Endothelial cell of umbilical vein (primary cell): ENCODE data around the gene ALG2. TPM values are rescaled to one million over a fixed set of nuclear protein-coding genes. Genes with fewer than 3 reads are reported as not detected.

ENCODE experiments used
- BruUV-seq: library from RNA; stranded (reverse); fragments of 400-500 nt; replicated peaks from 2 replicates; lab custom pipeline; 2021; lab: Mats Ljungman, UMichigan
- CTCF ChIA-PET: fragments of 300-600, 350-600 bp; sonication (Branson Sonifier 250); formaldehyde crosslinking; loops from one replicate; lab custom pipeline; 2021; ENCODE audit warnings: antibody characterized with exemption, inconsistent platforms; lab: Charles Lee
- POLR2A ChIA-PET: fragments of 300-600, 350-600 bp; sonication (Branson Sonifier 250); formaldehyde crosslinking; loops from one replicate; lab custom pipeline; 2021; ENCODE audit warnings: antibody characterized with exemption, inconsistent platforms; lab: Charles Lee
- DNase-seq: peaks from one replicate; pipeline ENCODE4 v3.0.0-alpha.2; 2011; ENCODE audit warnings: low read depth, low spot score
- FAIRE-seq: peaks from 2 replicates; lab custom pipeline; 2011; peaks lifted over from hg19 to GRCh38; lab: Jason Lieb, UNC
- H2AFZ ChIP-seq: 2 replicates; pipeline ENCODE4 v1.6.0; 2012; ENCODE audit warnings: low read depth, low read length, control low read depth, inconsistent platforms
- H3K27ac ChIP-seq: 2 replicates; pipeline ENCODE4 v1.5.1; 2011; ENCODE audit warnings: low read depth, mild to moderate bottlenecking, control low read depth, low read length, moderate library complexity; ENCODE audit not compliant: insufficient read depth
- H3K27me3 ChIP-seq, 2 experiments: 2 replicates each; pipeline versions ENCODE4 v1.6.0 to v1.6.1; 2011; ENCODE audit warnings: low read length in 2 of 2, mixed read lengths in 1 of 2; ENCODE audit not compliant: control insufficient read depth in 2 of 2, insufficient read depth in 2 of 2
- H3K36me3 ChIP-seq, 2 experiments: 2 replicates in 1 of 2; 3 replicates in 1 of 2; pipeline ENCODE4 v1.5.1; 2011; ENCODE audit warnings: low read length in 2 of 2, mild to moderate bottlenecking in 1 of 2, moderate library complexity in 1 of 2; ENCODE audit not compliant: control insufficient read depth in 2 of 2, insufficient read depth in 2 of 2; ENCODE audit errors: extremely low read depth in 1 of 2
- H3K4me1 ChIP-seq: 3 replicates; pipeline ENCODE4 v1.5.1; 2011; ENCODE audit warnings: mild to moderate bottlenecking, low read length; ENCODE audit not compliant: control insufficient read depth, insufficient read depth; ENCODE audit errors: extremely low read depth
- H3K4me2 ChIP-seq: 2 replicates; pipeline ENCODE4 v1.6.1; 2011; ENCODE audit warnings: low read length, control low read depth, mixed read lengths; ENCODE audit not compliant: insufficient read depth
- H3K4me3 ChIP-seq, 3 experiments: fragments of 200-600 bp in 1 of 3; sonication (generic), shearing (Covaris generic) in 1 of 3; replicated peaks in 1 of 3; 2 replicates each; pipeline ENCODE4 v1.5.1; 2011 to 2016; ENCODE audit warnings: control low read depth in 3 of 3, low read length in 3 of 3, mild to moderate bottlenecking in 2 of 3, inconsistent platforms in 1 of 3, low read depth in 1 of 3, moderate library complexity in 1 of 3; ENCODE audit not compliant: insufficient read depth in 1 of 3
- H3K79me2 ChIP-seq: 2 replicates; pipeline ENCODE4 v1.6.0; 2012; ENCODE audit warnings: low read length, inconsistent platforms; ENCODE audit not compliant: control insufficient read depth, insufficient read depth
- H3K9ac ChIP-seq: replicated peaks from 2 replicates; pipeline ENCODE3; 2011; ENCODE audit warnings: low read length, control low read depth; ENCODE audit not compliant: insufficient read depth; ENCODE audit errors: extremely low read depth
- H3K9me1 ChIP-seq: replicated peaks from 3 replicates; pipeline ENCODE4 v1.6.0; 2011; ENCODE audit warnings: mild to moderate bottlenecking, low read length; ENCODE audit not compliant: control insufficient read depth, insufficient read depth; ENCODE audit errors: extremely low read depth
- H3K9me3 ChIP-seq: replicated peaks from 2 replicates; pipeline ENCODE4 v1.5.1; 2012; ENCODE audit warnings: low read length, inconsistent platforms; ENCODE audit not compliant: control insufficient read depth, insufficient read depth
- H4K20me1 ChIP-seq: replicated peaks from 2 replicates; pipeline ENCODE3; 2011; ENCODE audit warnings: mild to moderate bottlenecking, low read length; ENCODE audit not compliant: control insufficient read depth, insufficient read depth; ENCODE audit errors: extremely low read depth
- CTCF ChIP-seq, 2 donors: IDR thresholded peaks; 1 replicate in 1 of 2; 2 replicates in 1 of 2; pipeline ENCODE4 v1.5.1; 2011; ENCODE audit warnings: low read length in 2 of 2, mild to moderate bottlenecking in 2 of 2, moderate library complexity in 2 of 2, control low read depth in 1 of 2, inconsistent platforms in 1 of 2, low read depth in 1 of 2; ENCODE audit not compliant: insufficient read depth in 1 of 2; ENCODE audit errors: extremely low read depth in 1 of 2
- EZH2 ChIP-seq: IDR thresholded peaks from 2 replicates; pipeline ENCODE4 v1.6.1; 2012; ENCODE audit warnings: borderline replicate concordance, low read depth, mild to moderate bottlenecking, moderate library complexity, low read length, inconsistent platforms; ENCODE audit not compliant: severe bottlenecking
- FOS ChIP-seq: IDR thresholded peaks from 2 replicates; pipeline ENCODE4 v1.6.1; 2011; ENCODE audit warnings: mild to moderate bottlenecking, low read length, moderate library complexity, borderline replicate concordance; ENCODE audit not compliant: insufficient read depth
- GATA2 ChIP-seq: IDR thresholded peaks from 2 replicates; pipeline ENCODE4 v1.7.0; 2011; ENCODE audit warnings: low read depth, mild to moderate bottlenecking, moderate library complexity, mixed read lengths, low read length; ENCODE audit not compliant: insufficient read length, insufficient read depth
- JUN ChIP-seq: IDR thresholded peaks from 2 replicates; pipeline ENCODE4 v1.6.1; 2011; ENCODE audit warnings: borderline replicate concordance, low read depth; ENCODE audit not compliant: insufficient read length, insufficient read depth
- MAX ChIP-seq: IDR thresholded peaks from 2 replicates; pipeline ENCODE4 v1.6.1; 2011; ENCODE audit not compliant: insufficient read depth, insufficient read length
- MYC ChIP-seq: IDR thresholded peaks from one replicate; pipeline ENCODE4 v1.6.1; 2011; ENCODE audit warnings: mild to moderate bottlenecking, low read depth, low read length
- POLR2A ChIP-seq: IDR thresholded peaks from 2 replicates; pipeline ENCODE4 v1.6.1; 2012; ENCODE audit warnings: low read depth, mild to moderate bottlenecking, control low read depth, low read length
- POLR2AphosphoS5 ChIP-seq: IDR thresholded peaks from 2 replicates; pipeline ENCODE4 v1.6.1; 2012; ENCODE audit warnings: low read depth, mild to moderate bottlenecking, control low read depth, low read length, moderate library complexity; ENCODE audit not compliant: insufficient read depth
- dilution Hi-C: fragments of 300-500 bp; cut with MboI; formaldehyde crosslinking; loops from one replicate; pipeline ENCODE4 v1.15.0; 2019; ENCODE audit warnings: low sequenced_read_pairs; ENCODE audit not compliant: extremely low pct_ligation_motif_present
- intact Hi-C: fragments of 100-400 bp; cut with micrococcal nuclease; formaldehyde crosslinking; loops from one replicate; pipeline ENCODE4 v1.10.0; 2022
- polyA plus RNA-seq, 4 experiments: library from polyadenylated mRNA; depleted of rRNA in 3 of 4; stranded (reverse) in 3 of 4; unstranded in 1 of 4; fragments of >200 nt; gene quantifications; 2 replicates each; pipeline versions ENCODE4 v1.2.1 to v1.2.3, GENCODE V29; 2011 to 2012; ENCODE audit warnings: missing spikeins in 1 of 4
- total RNA-seq: library from RNA; stranded (reverse); gene quantifications from 2 replicates; pipeline ENCODE4 v1.2.3, GENCODE V29; 2021

ALG2 gene
- total and polyA plus RNA-seq, 2 donors (not counting 3 experiments of a cell fraction or from before 2014, with no cell fraction given) = 32.4 to 40.7 TPM

- Histone ChIP-seq H3K4me3 (no peak overlapping the region), H3K27me3 (peaks cover 4 to 5% of the 10 kb centered on the region in 2 experiments), H4K20me1 (no peaks in the 10 kb centered on the region), H3K9ac (no peak overlapping the region), H3K36me3 (no peaks in the 10 kb centered on the region), H3K9me3 (no peaks in the 10 kb centered on the region), H3K4me1 (no peaks in the 10 kb centered on the region), H3K27ac (no peak overlapping the region), H3K4me2 (no peak overlapping the region), H2AFZ (no peak overlapping the region), H3K79me2 (no peaks in the 10 kb centered on the region), H3K9me1 (no peaks in the 10 kb centered on the region)
- ChIA-PET POLR2A (interaction anchor here (0.6 kb wide), 1 partner anchor 803 kb away, joined by 3 read pairs; no protein-coding TSS in a partner anchor), CTCF (interaction anchor here (1.0 to 1.9 kb wide), 3 partner anchors 8 to 65 kb away, joined by 4 to 9 read pairs (median 4); no protein-coding TSS in a partner anchor)
- BruUV-seq = no TSS peak
- no peak for FAIRE-seq
- dilution Hi-C loops (no loop called here), intact Hi-C loops (no loop called here)
- TF ChIP-seq FOS = no peak
- TF ChIP-seq POLR2AphosphoS5 = no peak
- TF ChIP-seq POLR2A = no peak
- TF ChIP-seq MYC = no peak
- TF ChIP-seq EZH2 = no peak
- TF ChIP-seq JUN = no peak
- TF ChIP-seq CTCF (IDR thresholded peaks at IDR 0.05; ENCODE audit: extremely low read depth in 1 of 2, insufficient read depth in 1 of 2, low read depth in 1 of 2, low read length in 2 of 2) = no peak
- TF ChIP-seq GATA2 = no peak
- no peak for TF ChIP-seq MAX
- no peak for DNase-seq
Observed at GRCh38 chr9:99176527-99177013, 45.2 kb downstream of the ALG2 start.
